Sigmoid colon (tissue), 7 donors: ENCODE results near the gene LAMA3. TPM values are rescaled to one million over a fixed set of nuclear protein-coding genes. Genes with fewer than 3 reads are reported as not detected.
A peak's percentile ranks its signal among the peaks of the same experiment; 100 is the strongest.

ENCODE experiments used
- DNase-seq: peaks from one replicate; pipeline ENCODE4 v3.0.0-alpha.2; 2019
- H3K27ac ChIP-seq, 4 donors: fragments of 200-600 bp; sonication (generic); one replicate each; pipeline ENCODE4 v1.5.1; 2016 to 2019; ENCODE audit warnings: mild to moderate bottlenecking in 1 of 4
- H3K27me3 ChIP-seq, 3 donors: fragments of 200-600 bp; sonication (generic); one replicate each; pipeline ENCODE4 v1.5.1; 2019; ENCODE audit warnings: mild to moderate bottlenecking in 1 of 3
- H3K36me3 ChIP-seq, 4 donors: fragments of 200-600 bp; sonication (generic); one replicate each; pipeline ENCODE4 v1.5.1; 2016 to 2019
- H3K4me1 ChIP-seq, 4 donors: fragments of 200-600 bp; sonication (generic); one replicate each; pipeline ENCODE4 v1.5.1; 2017 to 2019
- H3K4me3 ChIP-seq, 4 donors: fragments of 200-600 bp; sonication (generic); one replicate each; pipeline ENCODE4 v1.5.1; 2017 to 2019; ENCODE audit warnings: mild to moderate bottlenecking in 2 of 4, moderate library complexity in 1 of 4
- H3K9me3 ChIP-seq, 4 donors: fragments of 200-600 bp in 3 of 4; sonication (generic) in 3 of 4; one replicate each; pipeline versions ENCODE4 v1.5.1 to v1.6.1; 2013 to 2019
- EP300 ChIP-seq, 4 donors: sonication (generic); formaldehyde crosslinking; IDR thresholded peaks; one replicate each; pipeline ENCODE4 v1.6.1; 2017; ENCODE audit warnings: antibody characterized with exemption in 4 of 4
- POLR2A ChIP-seq, 2 donors: fragments of 450-650 bp; IDR thresholded peaks; one replicate each; pipeline ENCODE4 v1.6.1; 2016; ENCODE audit warnings: antibody characterized with exemption in 2 of 2, mild to moderate bottlenecking in 2 of 2, moderate library complexity in 2 of 2
- POLR2AphosphoS5 ChIP-seq, 4 donors: sonication (generic); formaldehyde crosslinking; IDR thresholded peaks; one replicate each; pipeline ENCODE4 v1.6.1; 2017; ENCODE audit warnings: antibody characterized with exemption in 4 of 4
- WGBS, 2 donors: extraction: QIAGEN DNeasy Blood & Tissue Kit; methylation state at CpG; one replicate each; pipeline ENCODE4 v1.1.7; 2013; 5-methylcytosine and 5-hydroxymethylcytosine counted together
- intact Hi-C: fragments of 100-400 bp; cut with DNase I; formaldehyde crosslinking; loops from one replicate; pipeline ENCODE4 v1.15.1; 2023
- polyA plus RNA-seq, 3 donors: library from polyadenylated mRNA; stranded (reverse); fragments of 200-250 nt; gene quantifications; one replicate each; pipeline ENCODE4 v1.2.3, GENCODE V29; 2013
- total RNA-seq, 4 donors: library from RNA; depleted of rRNA; stranded (reverse); fragments of >200 nt; gene quantifications; one replicate each; pipeline ENCODE4 v1.1.0, GENCODE V29; 2016
- TF ChIP-seq, protein P1 (sequence below), 4 experiments: fragments of 450-650 bp in 3 of 4; fragments of 200-600 bp in 1 of 4; IDR thresholded peaks; one replicate each; pipeline ENCODE4 v1.5.1; 2016 to 2019; ENCODE audit warnings: antibody characterized with exemption in 4 of 4, mild to moderate bottlenecking in 3 of 4, moderate library complexity in 2 of 4
- donor health status: healthy with polysubstance abuse.
- donor health status: Bipolar disorder and iron deficiency.
- donor health status: healthy.

LAMA3 gene
- total and polyA plus RNA-seq, 7 donors, result 6.0 to 19.9 (median 14.1) TPM

DNA sequence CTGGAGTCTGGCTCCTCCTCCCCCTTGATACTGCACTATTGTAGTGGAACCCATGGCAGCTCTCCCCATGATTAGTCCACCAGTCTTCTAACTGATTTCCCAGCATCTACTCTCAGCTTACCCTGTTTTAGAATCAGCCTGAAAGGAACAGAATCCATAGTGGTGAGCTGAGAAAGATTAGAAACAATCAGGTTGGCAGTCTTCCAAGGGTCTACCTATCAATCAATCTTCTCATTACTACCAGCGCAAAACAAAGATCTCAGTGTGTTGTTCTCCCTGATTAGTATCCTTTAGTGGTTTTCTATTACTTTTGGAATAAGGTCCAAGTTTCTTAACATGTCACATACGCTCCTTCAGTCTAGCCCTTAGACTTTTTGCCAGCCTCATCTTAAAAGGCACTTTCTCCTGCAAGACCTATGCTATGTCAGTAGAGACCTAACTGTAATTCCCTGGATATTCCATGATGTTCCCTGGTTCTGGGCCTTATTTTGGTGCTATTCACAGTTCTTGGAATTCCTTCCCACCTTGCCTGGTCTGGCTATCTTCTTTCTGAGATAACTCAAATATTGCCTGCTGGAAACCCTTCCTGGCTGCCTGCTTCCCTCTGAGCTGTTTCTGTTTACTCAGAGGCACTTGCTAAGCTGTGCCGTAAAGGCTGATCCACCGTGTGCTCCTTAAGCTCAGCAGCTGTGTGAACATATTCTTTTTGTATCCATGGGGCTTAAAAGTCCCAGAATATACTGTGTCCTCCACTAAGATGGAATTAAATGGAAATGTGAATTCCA, 32.6 kb downstream of the LAMA3 start:
- intact Hi-C loops, result no loop called here
- TF ChIP-seq, protein P1, sequence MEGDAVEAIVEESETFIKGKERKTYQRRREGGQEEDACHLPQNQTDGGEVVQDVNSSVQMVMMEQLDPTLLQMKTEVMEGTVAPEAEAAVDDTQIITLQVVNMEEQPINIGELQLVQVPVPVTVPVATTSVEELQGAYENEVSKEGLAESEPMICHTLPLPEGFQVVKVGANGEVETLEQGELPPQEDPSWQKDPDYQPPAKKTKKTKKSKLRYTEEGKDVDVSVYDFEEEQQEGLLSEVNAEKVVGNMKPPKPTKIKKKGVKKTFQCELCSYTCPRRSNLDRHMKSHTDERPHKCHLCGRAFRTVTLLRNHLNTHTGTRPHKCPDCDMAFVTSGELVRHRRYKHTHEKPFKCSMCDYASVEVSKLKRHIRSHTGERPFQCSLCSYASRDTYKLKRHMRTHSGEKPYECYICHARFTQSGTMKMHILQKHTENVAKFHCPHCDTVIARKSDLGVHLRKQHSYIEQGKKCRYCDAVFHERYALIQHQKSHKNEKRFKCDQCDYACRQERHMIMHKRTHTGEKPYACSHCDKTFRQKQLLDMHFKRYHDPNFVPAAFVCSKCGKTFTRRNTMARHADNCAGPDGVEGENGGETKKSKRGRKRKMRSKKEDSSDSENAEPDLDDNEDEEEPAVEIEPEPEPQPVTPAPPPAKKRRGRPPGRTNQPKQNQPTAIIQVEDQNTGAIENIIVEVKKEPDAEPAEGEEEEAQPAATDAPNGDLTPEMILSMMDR (IDR thresholded peaks at IDR 0.05), result no peak
- TF ChIP-seq POLR2AphosphoS5 (IDR thresholded peaks at IDR 0.05) (no peak), POLR2A (IDR thresholded peaks at IDR 0.05) (no peak)
- WGBS, 2 donors, result 18 to 53% methylated on average over 4 of the region's 4 CpGs
- Histone ChIP-seq H3K9me3 (no peaks in the 10 kb centered on the region), H3K27ac (peak overlapping the region in 1 of 4 donors; percentile 14), H3K4me1 (peaks cover 0 to 19% (median 15%) of the 10 kb centered on the region in 4 donors), H3K27me3 (no peaks in the 10 kb centered on the region), H3K36me3 (no peaks in the 10 kb centered on the region), H3K4me3 (no peak overlapping the region)
- no peak for DNase-seq

DNA sequence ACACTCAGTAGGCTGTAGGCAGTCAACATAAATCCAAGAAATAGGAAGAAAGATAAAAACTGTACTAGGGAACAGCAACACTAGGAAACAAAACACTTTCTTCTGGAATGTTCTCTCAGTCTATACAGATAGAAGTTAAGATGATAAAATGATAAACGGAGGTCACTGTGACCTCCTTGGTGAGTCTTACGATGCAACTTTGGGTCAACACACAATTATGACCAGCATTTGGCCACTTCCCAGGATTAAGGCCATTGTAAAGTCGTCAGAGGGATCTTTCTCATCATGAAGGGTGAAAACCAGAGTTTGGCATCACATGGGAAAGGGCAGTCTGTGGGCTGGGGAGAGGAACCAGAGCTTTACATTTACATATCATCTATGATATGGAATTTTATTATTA, 33.4 kb downstream of the LAMA3 start:
- TF ChIP-seq, protein P1 (IDR thresholded peaks at IDR 0.05), result no peak
- no peak for TF ChIP-seq POLR2A (IDR thresholded peaks at IDR 0.05)
- no peak for TF ChIP-seq EP300 (IDR thresholded peaks at IDR 0.05)
- TF ChIP-seq POLR2AphosphoS5 (IDR thresholded peaks at IDR 0.05), result no peak
- Histone ChIP-seq H3K36me3 (no peaks in the 10 kb centered on the region), H3K9me3 (no peaks in the 10 kb centered on the region), H3K27me3 (no peaks in the 10 kb centered on the region), H3K4me3 (no peak overlapping the region), H3K4me1 (peaks cover 0 to 19% (median 15%) of the 10 kb centered on the region in 4 donors), H3K27ac (peak overlapping the region in 1 of 4 donors; percentile 14)
- intact Hi-C loops, result no loop called here
- DNase-seq, result no peak
- WGBS, 2 donors, result 26 to 68% methylated on average over 3 of the region's 3 CpGs

DNA sequence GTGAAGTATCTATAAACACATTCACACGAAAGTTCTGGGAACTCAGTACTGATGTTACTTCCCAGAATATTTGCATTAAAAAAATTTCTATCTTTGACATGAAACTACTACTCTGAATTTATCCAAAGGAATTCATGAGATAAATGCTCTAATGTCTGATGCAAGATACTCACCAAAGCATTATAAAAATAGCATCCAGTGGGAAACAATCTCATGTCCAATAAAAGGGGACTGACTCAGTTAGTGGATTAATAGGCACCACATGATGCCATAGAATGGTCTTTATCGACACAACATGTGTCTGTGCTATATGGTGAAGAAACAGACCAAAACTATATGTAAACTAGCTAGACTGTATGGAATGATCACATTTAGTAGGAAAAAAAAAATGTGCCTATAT, 33.9 kb downstream of the LAMA3 start:
- no peak for DNase-seq
- Histone ChIP-seq H3K27ac (no peak overlapping the region), H3K36me3 (no peaks in the 10 kb centered on the region), H3K4me3 (no peak overlapping the region), H3K4me1 (peaks cover 0 to 19% (median 15%) of the 10 kb centered on the region in 4 donors), H3K9me3 (no peaks in the 10 kb centered on the region), H3K27me3 (no peaks in the 10 kb centered on the region)
- TF ChIP-seq POLR2AphosphoS5 (IDR thresholded peaks at IDR 0.05), result no peak
- TF ChIP-seq POLR2A (IDR thresholded peaks at IDR 0.05), result no peak
- TF ChIP-seq EP300 (IDR thresholded peaks at IDR 0.05), result no peak
- TF ChIP-seq, protein P1 (IDR thresholded peaks at IDR 0.05), result no peak
- intact Hi-C loops, result no loop called here
- 85 to 88% methylated on average over 2 of the region's 2 CpGs for WGBS, 2 donors

DNA sequence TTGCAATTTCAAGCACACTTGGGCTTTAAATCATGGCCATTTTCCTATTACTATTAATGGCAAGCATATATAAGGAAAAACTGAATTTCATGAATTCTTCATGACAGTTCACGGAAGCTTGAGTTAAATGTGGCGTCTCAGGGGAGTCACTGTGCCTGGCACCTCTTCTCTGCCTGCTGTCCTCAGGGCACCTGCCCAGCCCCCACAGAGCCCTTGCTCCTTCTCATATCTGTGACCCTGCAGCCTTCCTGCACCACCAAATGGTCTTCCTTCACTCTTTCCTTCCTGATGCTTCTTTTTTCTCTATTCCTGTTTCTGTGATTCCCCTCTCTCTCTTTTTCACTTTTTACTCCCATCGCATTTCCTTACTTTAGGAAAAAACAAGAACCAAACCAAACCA, 35.4 kb downstream of the LAMA3 start:
- intact Hi-C loops, result no loop called here
- 68 to 94% methylated on average over 3 of the region's 3 CpGs for WGBS, 2 donors
- Histone ChIP-seq H3K9me3 (no peaks in the 10 kb centered on the region), H3K27ac (no peak overlapping the region), H3K36me3 (no peaks in the 10 kb centered on the region), H3K4me3 (no peak overlapping the region), H3K4me1 (peaks cover 0 to 19% (median 15%) of the 10 kb centered on the region in 4 donors), H3K27me3 (no peaks in the 10 kb centered on the region)
- no peak for TF ChIP-seq EP300 (IDR thresholded peaks at IDR 0.05)
- no peak for TF ChIP-seq POLR2A (IDR thresholded peaks at IDR 0.05)
- TF ChIP-seq, protein P1 (IDR thresholded peaks at IDR 0.05), result no peak
- TF ChIP-seq POLR2AphosphoS5 (IDR thresholded peaks at IDR 0.05), result no peak
- no peak for DNase-seq
